Kidney tubule cell (primary cell): Measurements from ENCODE around the gene DLST.

Experiments used
- DNase-seq: peaks from one replicate; pipeline ENCODE4 v3.0.0-alpha.2; 2018; ENCODE audit warnings: low spot score

Gene DLST

DNA sequence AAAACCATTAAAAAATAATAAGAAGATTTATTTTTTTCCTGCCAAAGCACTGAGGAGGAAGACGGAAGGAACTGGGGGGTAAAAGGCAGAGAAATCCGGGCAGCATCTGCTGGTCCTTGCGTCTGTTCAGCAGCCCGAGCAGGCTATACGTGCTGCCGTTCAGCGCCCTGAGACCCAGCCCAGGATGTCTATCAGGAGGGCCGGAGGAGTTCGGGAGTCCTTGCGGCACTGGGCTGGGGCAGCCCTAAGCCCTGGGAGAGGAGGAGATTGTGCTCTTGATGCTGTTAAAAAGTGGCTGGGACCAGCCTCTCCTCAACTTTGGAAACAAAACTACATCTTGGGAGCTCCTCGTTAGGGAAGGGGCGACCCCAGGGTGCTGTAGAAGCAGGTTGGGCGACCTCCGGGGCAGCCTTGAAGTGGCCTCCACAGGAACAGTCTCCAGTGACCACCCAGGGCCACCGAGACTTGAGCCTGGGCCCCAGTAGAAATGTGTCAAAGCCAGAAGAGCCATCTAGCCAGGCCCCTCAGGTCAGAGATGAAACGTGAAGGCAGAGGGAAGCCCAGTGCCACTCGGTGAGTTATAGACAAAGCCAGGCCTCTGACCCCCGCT lies 59.3 kb downstream of the DLST start:
- DNase-seq = no peak

DNA sequence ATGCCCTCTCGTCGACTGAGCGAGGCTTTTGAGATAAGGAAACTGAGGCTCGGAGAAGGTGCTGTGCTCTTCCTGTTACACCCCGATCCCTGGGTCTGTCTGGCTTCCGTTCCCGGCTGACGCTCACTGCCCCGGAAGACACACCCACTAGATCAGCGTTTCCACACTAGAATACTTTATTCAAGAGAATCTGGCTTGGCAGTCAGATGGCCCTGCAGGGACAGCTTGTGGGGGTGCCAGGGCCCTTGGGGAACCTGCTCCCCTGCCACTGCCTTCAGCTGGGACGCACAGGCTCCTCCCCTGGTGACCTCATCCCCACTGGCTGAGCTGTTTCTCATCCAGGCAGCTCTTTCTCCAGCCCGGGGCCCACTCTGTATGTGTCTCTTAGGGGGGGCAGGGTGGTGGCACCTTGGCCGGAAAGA lies 60.0 kb downstream of the DLST start:
- DNase-seq = peak; percentile 25

GRCh38 chr14:74942181-74942580 lies 60.5 kb downstream of the DLST start:
- no peak for DNase-seq

DNA sequence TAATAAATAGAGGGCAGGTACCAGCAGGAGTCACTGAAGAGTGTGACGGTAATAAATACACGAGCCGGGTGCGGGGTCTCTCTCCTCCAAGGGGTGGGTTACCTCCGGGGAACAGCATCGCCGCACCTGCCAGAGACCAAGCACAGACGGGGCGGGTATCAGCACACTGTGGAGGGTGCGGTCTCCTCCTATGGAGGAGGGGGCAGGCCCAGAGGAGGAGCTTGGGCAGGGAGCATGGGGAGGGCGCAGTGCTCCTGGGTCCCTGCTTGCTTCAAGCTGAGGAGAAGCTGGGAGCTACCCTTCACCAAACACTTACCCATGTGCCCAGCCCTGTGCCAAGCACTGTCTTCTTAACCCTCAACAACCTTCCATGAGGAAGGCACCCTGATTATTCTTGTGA lies 60.9 kb downstream of the DLST start:
- DNase-seq = no peak

DNA sequence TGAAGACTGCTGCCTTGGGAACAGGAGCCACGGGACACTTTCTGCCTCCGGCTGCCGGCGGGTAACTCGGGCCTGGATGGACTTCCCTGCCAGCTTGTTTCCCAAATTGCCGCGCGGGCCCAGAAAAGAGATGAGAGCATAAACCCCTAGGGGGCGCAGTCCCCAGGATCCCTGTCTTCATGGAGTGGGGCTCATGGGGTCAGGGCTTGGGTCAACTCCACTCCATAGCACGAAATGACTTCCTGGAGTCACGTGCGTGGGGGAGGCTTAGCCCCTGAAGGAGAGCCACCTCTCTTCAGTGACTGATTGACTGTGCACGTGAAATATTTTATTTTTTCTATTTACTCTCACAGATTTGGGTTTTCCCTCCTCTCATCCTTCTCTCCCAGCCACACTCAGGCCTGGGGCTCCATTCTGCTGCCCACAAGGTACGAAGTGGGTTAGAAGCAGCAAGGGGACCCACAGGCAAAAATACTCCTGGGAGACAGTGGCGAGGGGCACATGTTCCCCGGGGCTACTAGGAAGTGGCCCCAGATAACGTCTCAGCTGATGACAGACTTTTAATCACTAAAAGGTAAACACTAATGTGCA lies 63.6 kb downstream of the DLST start:
- peak; percentile 38 for DNase-seq

GRCh38 chr14:74945852-74946658 lies 64.3 kb downstream of the DLST start:
- peak; percentile 66 for DNase-seq

- no peak for DNase-seq
Measured at GRCh38 chr14:74946659-74947281, 65.1 kb downstream of the DLST start.

DNA sequence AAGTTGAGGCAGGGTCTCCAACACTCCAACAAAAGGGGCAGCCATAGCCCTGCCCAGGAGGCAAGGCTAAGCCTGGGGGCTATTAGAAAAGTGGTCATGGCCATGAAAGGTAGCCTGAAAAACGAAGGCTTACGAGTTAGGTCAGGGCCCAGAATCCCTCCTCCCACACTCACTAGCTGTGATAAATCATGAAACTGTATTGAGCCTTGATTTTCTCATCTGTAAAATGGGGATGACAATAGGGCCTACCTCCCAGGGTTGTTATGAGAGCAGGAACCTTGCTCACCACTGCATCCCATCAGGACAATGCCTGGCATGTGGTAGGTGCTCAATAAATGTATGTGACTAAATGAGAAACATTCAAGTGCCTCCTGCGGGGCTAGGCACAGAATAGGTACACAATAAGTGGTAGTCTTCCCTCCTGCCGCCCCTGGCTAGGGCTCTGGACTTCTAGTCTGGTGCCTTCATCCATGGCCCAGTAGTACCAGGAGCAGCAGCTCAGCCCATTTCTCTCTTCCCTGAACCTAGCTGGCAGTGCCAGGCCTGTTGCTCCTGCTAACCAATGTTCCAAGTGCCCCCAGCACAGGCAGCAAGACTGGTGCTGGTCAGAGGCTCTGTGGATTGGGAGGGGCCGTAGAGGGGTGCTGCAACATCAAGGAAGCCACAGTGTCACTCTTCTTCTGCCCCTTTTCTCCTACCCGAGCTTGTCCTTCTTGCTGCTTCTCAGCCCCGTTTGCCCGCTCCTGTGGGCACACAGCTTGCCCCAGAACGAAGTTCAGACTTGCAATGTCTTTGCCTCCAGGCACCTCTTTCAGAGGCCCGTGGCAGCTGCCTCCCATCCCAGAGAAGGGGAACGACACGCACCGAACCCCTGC lies 65.9 kb downstream of the DLST start:
- no peak for DNase-seq

- DNase-seq = peak; percentile 6
Measured at GRCh38 chr14:74948228-74949175, 66.8 kb downstream of the DLST start.

DNA sequence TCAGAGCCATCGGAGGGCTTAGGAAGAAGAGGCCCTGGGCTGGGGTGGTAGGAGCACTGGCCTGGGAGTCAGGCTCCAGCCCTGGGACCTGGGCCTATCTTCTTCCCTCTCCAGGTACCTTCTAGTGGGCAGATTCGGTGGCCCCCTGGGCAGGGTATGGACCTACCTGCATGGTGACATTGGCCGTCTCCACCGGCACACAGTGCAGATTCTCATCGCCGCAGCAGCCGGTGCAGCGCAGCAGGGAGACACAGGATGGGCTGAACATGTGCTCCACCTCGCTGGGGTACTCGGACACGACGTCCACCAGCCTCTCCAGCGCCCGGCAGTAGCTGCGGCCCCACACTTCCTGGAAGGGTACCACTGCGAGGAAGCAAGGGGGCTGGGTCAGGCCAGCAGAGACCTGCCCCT lies 67.5 kb downstream of the DLST start:
- DNase-seq = no peak

- DNase-seq = no peak
Measured at GRCh38 chr14:74949859-74950573, 68.3 kb downstream of the DLST start.

DNA sequence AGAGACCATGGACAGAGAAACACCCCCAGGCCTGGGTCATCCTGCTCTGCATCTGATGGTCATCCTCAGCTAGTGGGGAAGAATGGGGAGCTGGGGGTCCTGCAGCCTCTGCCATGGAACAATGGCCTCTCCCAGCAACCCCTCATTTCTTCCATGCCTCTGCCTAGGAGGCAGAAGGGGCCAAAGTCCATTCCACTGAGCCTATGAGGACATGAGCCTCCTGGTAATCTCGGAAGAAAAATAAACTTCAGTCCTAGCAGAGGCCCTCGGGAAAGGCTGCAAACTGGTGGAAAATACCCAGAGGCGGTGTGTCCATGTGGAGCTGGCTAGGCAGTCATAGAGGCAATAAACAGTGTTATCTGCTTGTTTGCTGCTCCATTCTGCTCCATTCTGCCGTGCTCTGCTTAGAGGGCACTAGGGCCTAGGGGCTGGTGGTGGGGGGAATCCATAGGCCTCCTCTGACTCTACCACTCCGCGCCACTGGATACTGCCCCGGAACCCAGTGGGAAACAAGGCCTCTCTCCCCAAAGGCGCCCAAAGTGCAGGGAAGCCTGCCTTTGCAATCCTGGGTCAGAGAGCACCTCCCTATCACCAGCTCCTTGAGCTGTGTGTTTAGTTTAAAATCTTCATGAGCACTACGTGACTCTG lies 69.2 kb downstream of the DLST start:
- no peak for DNase-seq

GRCh38 chr14:74951443-74952179 lies 69.9 kb downstream of the DLST start:
- DNase-seq = no peak

DNA sequence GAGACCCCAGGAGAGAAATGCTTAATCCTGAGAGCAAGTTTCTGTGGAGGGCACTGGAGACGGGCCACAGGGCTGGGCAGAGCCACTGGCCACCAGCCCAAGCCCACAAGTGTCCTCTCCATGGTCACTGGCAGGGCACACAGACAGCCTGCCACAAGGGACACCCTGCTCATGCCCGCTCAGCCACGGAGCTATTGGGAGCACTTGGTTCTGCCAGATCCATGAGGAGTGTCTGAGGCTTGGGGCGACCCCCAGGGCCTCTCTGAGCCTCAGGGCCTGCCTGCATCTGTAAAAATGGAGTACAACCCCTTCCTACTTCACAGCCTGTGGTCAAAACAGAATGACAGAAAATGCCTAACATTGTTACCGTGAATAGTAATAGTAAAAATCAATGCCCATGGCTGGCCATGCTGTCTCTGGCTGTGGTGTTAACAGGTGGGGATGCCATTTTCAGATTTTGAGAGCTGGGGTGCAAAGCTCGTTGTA lies 70.5 kb downstream of the DLST start:
- DNase-seq = no peak

DNA sequence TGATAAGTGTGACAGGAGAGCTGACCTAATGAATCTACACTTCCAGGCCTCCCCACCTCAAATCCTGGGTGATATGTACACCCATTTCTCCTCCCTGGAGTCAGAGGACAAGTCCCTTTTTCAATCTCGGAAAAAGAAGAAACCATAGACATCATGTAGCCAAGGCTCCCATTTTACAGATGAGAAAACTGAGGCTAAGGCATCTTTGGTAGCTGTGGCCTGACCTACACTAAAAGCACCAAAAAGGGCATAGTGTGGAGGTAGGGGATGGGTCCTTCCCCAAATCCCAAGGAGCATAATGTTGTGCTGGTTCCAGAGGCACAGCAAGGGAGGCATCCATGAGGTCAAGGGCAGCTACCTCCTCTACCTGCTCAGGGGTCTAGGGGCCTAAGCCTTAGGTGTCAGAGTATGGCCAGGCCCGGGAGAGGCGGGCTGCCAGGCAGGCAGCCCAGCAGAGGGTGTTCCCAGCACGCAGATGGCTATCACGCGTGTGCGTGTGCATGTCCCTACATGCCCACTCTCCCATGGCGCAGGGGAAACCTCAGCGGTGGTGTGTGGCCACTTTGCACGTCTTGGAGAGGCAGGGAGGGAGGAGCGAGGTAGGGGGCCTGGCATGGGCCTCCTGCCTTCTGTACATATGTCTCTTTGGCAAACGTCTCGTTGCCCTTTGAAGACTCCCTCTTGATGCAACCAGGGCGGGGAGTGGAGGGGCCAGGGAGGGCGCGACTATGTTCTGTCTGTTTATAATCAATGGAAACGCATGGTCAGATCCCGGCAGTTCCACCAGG lies 71.2 kb downstream of the DLST start:
- DNase-seq = no peak
